GM19467 (cell line): ENCODE data around the gene DNAJB13.
A peak's percentile ranks its signal among the peaks of the same experiment; 100 is the strongest.

Source experiments
- ATAC-seq: cut with Tn5 transposase; IDR thresholded peaks from one replicate; pipeline ENCODE4 v1.9.1; 2021; ENCODE audit warnings: mild to moderate bottlenecking, moderate library complexity; ENCODE audit not compliant: unreplicated experiment

The DNAJB13 gene

GRCh38 chr11:73998846-73999575 lies 48.2 kb downstream of the DNAJB13 start:
- ATAC-seq = no peak

GRCh38 chr11:73999581-74000306 lies 48.9 kb downstream of the DNAJB13 start:
- no peak for ATAC-seq

GRCh38 chr11:74000307-74001133 lies 49.7 kb downstream of the DNAJB13 start:
- no peak for ATAC-seq

- ATAC-seq = no peak
Observed at GRCh38 chr11:74001822-74002286, 51.0 kb downstream of the DNAJB13 start.

GRCh38 chr11:74002832-74003231 lies 52.0 kb downstream of the DNAJB13 start:
- no peak for ATAC-seq

GRCh38 chr11:74004046-74004695 lies 53.3 kb downstream of the DNAJB13 start:
- ATAC-seq = no peak

GRCh38 chr11:74004759-74005615 lies 54.2 kb downstream of the DNAJB13 start:
- no peak for ATAC-seq

GRCh38 chr11:74005721-74006517 lies 55.1 kb downstream of the DNAJB13 start:
- ATAC-seq = no peak

- ATAC-seq = no peak
Observed at GRCh38 chr11:74006743-74007304, 56.0 kb downstream of the DNAJB13 start.

- no peak for ATAC-seq
Observed at GRCh38 chr11:74007691-74008372, 57.0 kb downstream of the DNAJB13 start.

- ATAC-seq = no peak
Observed at GRCh38 chr11:74008373-74009229, 57.8 kb downstream of the DNAJB13 start, which contains the start of gene UCP3. Gene UCP3, minus strand, starts transcription at chr11:74009085. Its CDS starts 2,043 bp downstream, at chr11:74007042.

GRCh38 chr11:74009230-74009547 lies 58.4 kb downstream of the DNAJB13 start:
- no peak for ATAC-seq

- ATAC-seq = no peak
Observed at GRCh38 chr11:74009675-74010305, 59.0 kb downstream of the DNAJB13 start.

- ATAC-seq = no peak
Observed at GRCh38 chr11:74010306-74011300, 59.8 kb downstream of the DNAJB13 start.

GRCh38 chr11:74011360-74012073 lies 60.7 kb downstream of the DNAJB13 start:
- ATAC-seq = peak; percentile 68
